Fibroblast of lung (primary cell): ENCODE measurements around the gene RTCA. TPM values are rescaled to one million over a fixed set of nuclear protein-coding genes. Genes with fewer than 3 reads are reported as not detected.

Experiments
- DNase-seq, 2 donors: peaks; one replicate each; pipeline versions ENCODE4 v3.0.0 to v3.0.0-alpha.2; 2010; ENCODE audit warnings: low read depth in 2 of 2
- H2AFZ ChIP-seq: 2 replicates; pipeline ENCODE4 v1.5.1; 2012; ENCODE audit warnings: low read length, control low read depth, inconsistent platforms
- H3K27ac ChIP-seq: 2 replicates; pipeline ENCODE4 v1.5.1; 2011; ENCODE audit warnings: low read length, control low read depth; ENCODE audit not compliant: insufficient read depth
- H3K27me3 ChIP-seq: 2 replicates; pipeline ENCODE4 v1.5.1; 2011; ENCODE audit warnings: mild to moderate bottlenecking, low read length; ENCODE audit not compliant: control insufficient read depth, insufficient read depth
- H3K36me3 ChIP-seq: 2 replicates; pipeline ENCODE4 v1.5.1; 2011; ENCODE audit warnings: low read length; ENCODE audit not compliant: control insufficient read depth, insufficient read depth
- H3K4me1 ChIP-seq: 2 replicates; pipeline ENCODE4 v1.5.1; 2011; ENCODE audit warnings: low read length; ENCODE audit not compliant: control insufficient read depth, insufficient read depth; ENCODE audit errors: extremely low read depth
- H3K4me2 ChIP-seq: 2 replicates; pipeline ENCODE4 v1.5.1; 2011; ENCODE audit warnings: low read length, control low read depth; ENCODE audit not compliant: insufficient read depth; ENCODE audit errors: extremely low read depth
- H3K4me3 ChIP-seq, 4 experiments: fragments of 200-600 bp in 1 of 4; sonication (generic) in 1 of 4; replicated peaks in 1 of 4; 2 replicates each; pipeline ENCODE4 v1.5.1; 2011 to 2016; ENCODE audit warnings: low read length in 4 of 4, low read depth in 3 of 4, mild to moderate bottlenecking in 3 of 4, control low read depth in 2 of 4, inconsistent platforms in 1 of 4, mixed read lengths in 1 of 4; ENCODE audit not compliant: insufficient read depth in 1 of 4; ENCODE audit errors: control extremely low read depth in 1 of 4
- H3K79me2 ChIP-seq: 2 replicates; pipeline ENCODE4 v1.5.1; 2012; ENCODE audit warnings: mild to moderate bottlenecking, low read length, inconsistent platforms; ENCODE audit not compliant: control insufficient read depth, insufficient read depth
- H3K9ac ChIP-seq: 2 replicates; pipeline ENCODE4 v1.5.1; 2011; ENCODE audit warnings: mild to moderate bottlenecking, low read length, control low read depth; ENCODE audit not compliant: insufficient read depth
- H3K9me3 ChIP-seq: 2 replicates; pipeline ENCODE4 v1.5.1; 2012; ENCODE audit warnings: low read depth, low read length; ENCODE audit not compliant: control insufficient read depth, insufficient read depth
- H4K20me1 ChIP-seq: 2 replicates; pipeline ENCODE4 v1.5.1; 2011; ENCODE audit warnings: low read length; ENCODE audit not compliant: control insufficient read depth, insufficient read depth; ENCODE audit errors: extremely low read depth
- EZH2 ChIP-seq: IDR thresholded peaks from 2 replicates; pipeline ENCODE4 v1.5.1; 2012; ENCODE audit warnings: low read length, control low read depth, mild to moderate bottlenecking; ENCODE audit errors: missing control alignments
- polyA plus RNA-seq, 2 donors: library from polyadenylated mRNA; depleted of rRNA in 1 of 2; stranded (reverse) in 1 of 2; unstranded in 1 of 2; fragments of >200 nt; gene quantifications; 2 replicates each; pipeline ENCODE4 v1.2.1, GENCODE V29; 2011 to 2012; ENCODE audit warnings: missing spikeins in 1 of 2
- total RNA-seq: library from RNA; depleted of rRNA; stranded (reverse); fragments of >200 nt; gene quantifications from 2 replicates; pipeline ENCODE4 v1.2.1, GENCODE V29; 2014
- TF ChIP-seq, protein P1 (sequence below), 2 donors: IDR thresholded peaks in 1 of 2; conservative IDR thresholded peaks in 1 of 2; 1 replicate in 1 of 2; 2 replicates in 1 of 2; pipeline ENCODE4 v1.5.1; 2011 to 2012; ENCODE audit warnings: low read length in 2 of 2, control low read depth in 1 of 2, inconsistent platforms in 1 of 2, low read depth in 1 of 2, mild to moderate bottlenecking in 1 of 2

RTCA gene
- total and polyA plus RNA-seq, 2 donors (not counting 1 experiment from before 2014, with no cell fraction given): 39.2 to 45.9 TPM

DNA sequence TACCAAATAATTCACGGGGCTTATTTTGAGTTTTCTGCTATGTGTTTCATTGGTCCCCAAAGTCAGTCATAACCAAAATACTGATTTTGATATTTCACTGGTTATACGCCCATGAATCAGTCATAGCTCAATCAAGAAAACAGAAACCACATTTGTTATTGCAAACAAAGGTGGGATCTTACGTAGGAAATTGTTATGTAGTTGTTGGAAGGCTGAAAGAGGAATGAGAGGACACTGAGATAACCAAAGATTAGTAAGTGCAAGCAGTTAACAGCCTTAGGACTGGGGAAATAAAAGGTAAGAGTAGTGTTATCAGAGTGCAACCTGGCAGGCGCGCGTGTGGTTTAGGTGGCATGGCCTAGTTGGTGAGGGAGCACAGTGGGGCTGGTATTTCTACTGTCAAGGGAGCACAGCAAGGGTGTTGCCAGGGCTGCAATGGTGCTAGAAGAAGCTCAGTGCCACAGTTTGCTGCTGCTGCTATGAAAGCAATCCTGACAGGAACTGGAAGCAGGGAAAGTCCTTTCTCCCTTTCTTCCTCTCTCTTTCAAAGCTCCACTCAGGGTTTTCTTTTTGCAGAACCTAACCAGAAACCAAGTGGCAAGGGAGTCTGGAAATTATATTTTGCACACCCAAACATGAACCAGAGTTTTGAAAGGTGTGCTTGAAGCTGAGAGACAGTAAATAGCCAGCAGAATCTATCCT, 33.7 kb downstream of the RTCA start:
- no peaks in the 10 kb centered on the region for H3K27me3 ChIP-seq
- H3K79me2 ChIP-seq: no peaks in the 10 kb centered on the region
- H3K9ac ChIP-seq: no peak overlapping the region
- DNase-seq: no peak
- no peak overlapping the region for H3K4me3 ChIP-seq
- no peak overlapping the region for H2AFZ ChIP-seq
- H3K9me3 ChIP-seq: no peaks in the 10 kb centered on the region
- H3K4me2 ChIP-seq: no peak overlapping the region
- H4K20me1 ChIP-seq: no peaks in the 10 kb centered on the region
- H3K36me3 ChIP-seq: no peaks in the 10 kb centered on the region
- H3K27ac ChIP-seq: no peak overlapping the region
- TF ChIP-seq, protein P1, sequence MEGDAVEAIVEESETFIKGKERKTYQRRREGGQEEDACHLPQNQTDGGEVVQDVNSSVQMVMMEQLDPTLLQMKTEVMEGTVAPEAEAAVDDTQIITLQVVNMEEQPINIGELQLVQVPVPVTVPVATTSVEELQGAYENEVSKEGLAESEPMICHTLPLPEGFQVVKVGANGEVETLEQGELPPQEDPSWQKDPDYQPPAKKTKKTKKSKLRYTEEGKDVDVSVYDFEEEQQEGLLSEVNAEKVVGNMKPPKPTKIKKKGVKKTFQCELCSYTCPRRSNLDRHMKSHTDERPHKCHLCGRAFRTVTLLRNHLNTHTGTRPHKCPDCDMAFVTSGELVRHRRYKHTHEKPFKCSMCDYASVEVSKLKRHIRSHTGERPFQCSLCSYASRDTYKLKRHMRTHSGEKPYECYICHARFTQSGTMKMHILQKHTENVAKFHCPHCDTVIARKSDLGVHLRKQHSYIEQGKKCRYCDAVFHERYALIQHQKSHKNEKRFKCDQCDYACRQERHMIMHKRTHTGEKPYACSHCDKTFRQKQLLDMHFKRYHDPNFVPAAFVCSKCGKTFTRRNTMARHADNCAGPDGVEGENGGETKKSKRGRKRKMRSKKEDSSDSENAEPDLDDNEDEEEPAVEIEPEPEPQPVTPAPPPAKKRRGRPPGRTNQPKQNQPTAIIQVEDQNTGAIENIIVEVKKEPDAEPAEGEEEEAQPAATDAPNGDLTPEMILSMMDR (conservative IDR thresholded peaks at IDR 0.05 in 1 of 2, IDR thresholded peaks at IDR 0.05 in 1 of 2; ENCODE audit: low read depth in 1 of 2, low read length in 2 of 2): no peak
- TF ChIP-seq EZH2: no peak
- H3K4me1 ChIP-seq: no peaks in the 10 kb centered on the region

DNA sequence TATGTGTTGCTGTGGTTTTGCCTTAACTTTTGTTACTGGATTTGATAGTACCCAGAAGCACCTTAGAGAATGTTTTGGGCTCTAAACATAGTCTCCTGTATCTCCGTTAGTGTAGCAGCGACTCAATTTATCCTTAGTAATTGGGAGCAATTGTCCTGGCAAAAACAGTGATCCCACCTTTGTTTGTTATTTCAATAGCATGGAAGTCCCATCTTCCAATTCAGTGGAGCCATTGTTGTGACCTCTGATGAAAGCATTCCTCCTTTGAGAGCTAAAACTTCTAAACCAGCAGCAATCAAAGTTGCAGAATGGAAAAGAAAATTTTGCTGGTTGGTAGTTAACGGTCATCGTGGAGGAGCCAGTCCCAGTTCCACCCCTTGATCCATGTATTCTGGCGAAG, 34.7 kb downstream of the RTCA start:
- Histone ChIP-seq H3K9ac (no peak overlapping the region), H3K36me3 (no peaks in the 10 kb centered on the region), H3K79me2 (no peaks in the 10 kb centered on the region), H3K4me1 (no peaks in the 10 kb centered on the region), H3K9me3 (no peaks in the 10 kb centered on the region), H2AFZ (no peak overlapping the region), H4K20me1 (no peaks in the 10 kb centered on the region), H3K4me2 (no peak overlapping the region), H3K27me3 (no peaks in the 10 kb centered on the region), H3K27ac (no peak overlapping the region), H3K4me3 (no peak overlapping the region)
- DNase-seq: no peak
- TF ChIP-seq, protein P1 (conservative IDR thresholded peaks at IDR 0.05 in 1 of 2, IDR thresholded peaks at IDR 0.05 in 1 of 2; ENCODE audit: low read depth in 1 of 2, low read length in 2 of 2): no peak
- TF ChIP-seq EZH2: no peak

DNA sequence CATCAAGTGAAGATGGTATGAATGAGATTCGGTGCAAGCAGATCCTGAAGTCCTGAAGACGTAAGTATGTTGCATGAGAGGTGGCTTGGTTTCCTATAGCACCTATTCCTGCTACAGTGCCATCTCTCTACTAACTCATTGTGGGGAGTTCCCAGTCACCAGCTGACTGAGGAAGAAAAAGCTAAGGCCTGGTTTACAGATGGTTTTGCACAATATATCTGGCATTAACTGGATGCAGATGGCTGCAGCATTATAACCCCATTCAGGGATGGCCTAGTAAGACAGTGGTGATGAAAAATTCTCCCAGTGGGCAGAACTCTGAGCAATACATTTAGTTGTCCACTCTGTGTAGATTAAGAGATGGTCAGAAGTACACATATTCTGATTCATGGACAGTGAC, 36.7 kb downstream of the RTCA start:
- DNase-seq: no peak
- Histone ChIP-seq H3K9me3 (no peaks in the 10 kb centered on the region), H3K4me1 (no peaks in the 10 kb centered on the region), H3K4me2 (no peak overlapping the region), H2AFZ (no peak overlapping the region), H3K9ac (no peak overlapping the region), H3K27ac (no peak overlapping the region), H4K20me1 (no peaks in the 10 kb centered on the region), H3K79me2 (no peaks in the 10 kb centered on the region), H3K27me3 (no peaks in the 10 kb centered on the region), H3K36me3 (no peaks in the 10 kb centered on the region), H3K4me3 (no peak overlapping the region)
- TF ChIP-seq, protein P1 (conservative IDR thresholded peaks at IDR 0.05 in 1 of 2, IDR thresholded peaks at IDR 0.05 in 1 of 2; ENCODE audit: low read depth in 1 of 2, low read length in 2 of 2): no peak
- no peak for TF ChIP-seq EZH2
